Measurements from ENCODE around the gene MED23. TPM values are rescaled to one million over a fixed set of nuclear protein-coding genes. Genes with fewer than 3 reads are reported as not detected.
A peak's percentile ranks its signal among the peaks of the same experiment; 100 is the strongest.

The MED23 gene
- total RNA-seq, 1 experiment from 2014 or later: 18.1 TPM

DNA sequence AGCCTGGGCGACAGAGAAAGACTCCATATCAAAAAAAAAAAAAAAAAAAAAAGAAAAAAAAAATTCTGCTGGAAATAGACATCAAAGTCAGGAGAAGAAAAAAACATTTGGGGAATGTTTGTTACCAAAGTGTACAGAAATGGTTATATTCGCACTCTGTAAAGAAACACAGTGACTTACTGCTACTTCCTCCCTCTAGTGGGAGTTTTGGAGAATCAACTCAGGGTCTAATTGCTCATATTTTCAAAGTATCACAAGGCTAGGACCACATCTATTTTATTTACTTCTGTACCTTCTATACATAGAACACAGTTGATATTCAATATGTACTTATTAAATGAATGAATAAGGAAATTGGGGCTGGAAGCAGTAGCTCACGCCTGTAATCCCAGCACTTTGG lies 30.6 kb downstream of the MED23 start:
- no peak overlapping the region for H3K4me2 ChIP-seq (ENCODE audit: low read length)
- TF ChIP-seq, protein P1, sequence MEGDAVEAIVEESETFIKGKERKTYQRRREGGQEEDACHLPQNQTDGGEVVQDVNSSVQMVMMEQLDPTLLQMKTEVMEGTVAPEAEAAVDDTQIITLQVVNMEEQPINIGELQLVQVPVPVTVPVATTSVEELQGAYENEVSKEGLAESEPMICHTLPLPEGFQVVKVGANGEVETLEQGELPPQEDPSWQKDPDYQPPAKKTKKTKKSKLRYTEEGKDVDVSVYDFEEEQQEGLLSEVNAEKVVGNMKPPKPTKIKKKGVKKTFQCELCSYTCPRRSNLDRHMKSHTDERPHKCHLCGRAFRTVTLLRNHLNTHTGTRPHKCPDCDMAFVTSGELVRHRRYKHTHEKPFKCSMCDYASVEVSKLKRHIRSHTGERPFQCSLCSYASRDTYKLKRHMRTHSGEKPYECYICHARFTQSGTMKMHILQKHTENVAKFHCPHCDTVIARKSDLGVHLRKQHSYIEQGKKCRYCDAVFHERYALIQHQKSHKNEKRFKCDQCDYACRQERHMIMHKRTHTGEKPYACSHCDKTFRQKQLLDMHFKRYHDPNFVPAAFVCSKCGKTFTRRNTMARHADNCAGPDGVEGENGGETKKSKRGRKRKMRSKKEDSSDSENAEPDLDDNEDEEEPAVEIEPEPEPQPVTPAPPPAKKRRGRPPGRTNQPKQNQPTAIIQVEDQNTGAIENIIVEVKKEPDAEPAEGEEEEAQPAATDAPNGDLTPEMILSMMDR (conservative IDR thresholded peaks at IDR 0.05; ENCODE audit: low read depth, low read length): peak; percentile 42; the same call in 1 of the 2 replicates
- TF ChIP-seq EZH2phosphoT487 (IDR thresholded peaks at IDR 0.05; ENCODE audit: borderline replicate concordance, low read length): no peak
- no peak for TF ChIP-seq EZH2 (IDR thresholded peaks at IDR 0.05; ENCODE audit: low read length, unreplicated experiment)
- CTCF ChIA-PET: no interaction called here
- DNase-seq (peak; percentile 4), ATAC-seq (no peak)
- H3K27me3 ChIP-seq (ENCODE audit: low read length): no peaks in the 10 kb centered on the region
- POLR2A ChIA-PET (ENCODE audit: unreplicated experiment): no interaction called here
- BruUV-seq (replicated peaks): no TSS peak
- H3K79me2 ChIP-seq (ENCODE audit: low read length): no peaks in the 10 kb centered on the region
- no peak overlapping the region for H3K4me3 ChIP-seq (ENCODE audit: low read length)
- H3K36me3 ChIP-seq (ENCODE audit: low read depth, low read length): peaks cover 43% of the 10 kb centered on the region
- H4K20me1 ChIP-seq (ENCODE audit: low read length): no peaks in the 10 kb centered on the region
- H3K4me1 ChIP-seq (ENCODE audit: insufficient read depth, low read length): no peaks in the 10 kb centered on the region
- H3K9me3 ChIP-seq (ENCODE audit: low read length): no peaks in the 10 kb centered on the region
- no peaks in the 10 kb centered on the region for H3F3A ChIP-seq (ENCODE audit: low read length, unreplicated experiment)
- no peaks in the 10 kb centered on the region for H3K9me2 ChIP-seq (replicated peaks; ENCODE audit: low read length)
- H2AFZ ChIP-seq (ENCODE audit: low read length): no peak overlapping the region
- intact Hi-C loops (cut with micrococcal nuclease): no loop called here
- no peak overlapping the region for H3K9ac ChIP-seq (ENCODE audit: low read length)
- H3K27ac ChIP-seq (ENCODE audit: low read length): no peak overlapping the region

GRCh38 chr6:131594074-131594473 lies 34.0 kb downstream of the MED23 start:
- ChIA-PET CTCF (no interaction called here), POLR2A (ENCODE audit: unreplicated experiment) (no interaction called here)
- no peaks in the 10 kb centered on the region for H3K9me3 ChIP-seq (ENCODE audit: low read length)
- H3K4me1 ChIP-seq (ENCODE audit: insufficient read depth, low read length): no peaks in the 10 kb centered on the region
- H3K4me2 ChIP-seq (ENCODE audit: low read length): no peak overlapping the region
- peaks cover 46% of the 10 kb centered on the region for H3K36me3 ChIP-seq (ENCODE audit: low read depth, low read length)
- ATAC-seq: no peak
- no peak for DNase-seq
- no peaks in the 10 kb centered on the region for H3F3A ChIP-seq (ENCODE audit: low read length, unreplicated experiment)
- no peak overlapping the region for H3K4me3 ChIP-seq (ENCODE audit: low read length)
- TF ChIP-seq EZH2phosphoT487 (IDR thresholded peaks at IDR 0.05; ENCODE audit: borderline replicate concordance, low read length): no peak
- TF ChIP-seq EZH2 (IDR thresholded peaks at IDR 0.05; ENCODE audit: low read length, unreplicated experiment): no peak
- H2AFZ ChIP-seq (ENCODE audit: low read length): no peak overlapping the region
- H3K27me3 ChIP-seq (ENCODE audit: low read length): no peaks in the 10 kb centered on the region
- no peak overlapping the region for H3K9ac ChIP-seq (ENCODE audit: low read length)
- intact Hi-C loops (cut with micrococcal nuclease): no loop called here
- no peak overlapping the region for H3K27ac ChIP-seq (ENCODE audit: low read length)
- BruUV-seq (replicated peaks): no TSS peak
- no peaks in the 10 kb centered on the region for H3K9me2 ChIP-seq (replicated peaks; ENCODE audit: low read length)
- no peaks in the 10 kb centered on the region for H3K79me2 ChIP-seq (ENCODE audit: low read length)
- no peaks in the 10 kb centered on the region for H4K20me1 ChIP-seq (ENCODE audit: low read length)

DNA sequence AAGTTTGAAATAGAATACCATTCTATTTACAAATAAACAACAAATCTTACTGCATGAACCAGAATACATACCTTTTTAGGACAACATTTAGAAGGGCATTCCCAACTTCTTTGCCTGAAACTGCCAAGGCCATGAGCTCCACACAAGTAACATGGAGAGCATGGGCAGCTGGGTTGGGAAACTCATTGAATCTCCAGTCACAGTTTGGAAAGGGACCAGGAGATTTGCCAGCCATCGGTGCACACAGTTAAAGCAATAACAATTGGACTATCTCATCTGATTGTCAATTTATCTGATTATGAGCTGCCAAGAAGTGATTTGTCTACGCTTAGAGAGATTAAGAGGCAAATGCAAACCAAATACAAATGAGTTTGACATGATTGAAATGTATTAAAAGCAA lies 35.1 kb downstream of the MED23 start:
- TF ChIP-seq EZH2phosphoT487 (IDR thresholded peaks at IDR 0.05; ENCODE audit: borderline replicate concordance, low read length) (no peak), EZH2 (IDR thresholded peaks at IDR 0.05; ENCODE audit: low read length, unreplicated experiment) (no peak)
- TF ChIP-seq, protein P1 (conservative IDR thresholded peaks at IDR 0.05; ENCODE audit: low read depth, low read length): no peak
- H3K4me2 ChIP-seq (ENCODE audit: low read length): no peak overlapping the region
- no peak overlapping the region for H3K9ac ChIP-seq (ENCODE audit: low read length)
- no peaks in the 10 kb centered on the region for H3K9me2 ChIP-seq (replicated peaks; ENCODE audit: low read length)
- no peaks in the 10 kb centered on the region for H3K4me1 ChIP-seq (ENCODE audit: insufficient read depth, low read length)
- no TSS peak for BruUV-seq (replicated peaks)
- no peaks in the 10 kb centered on the region for H3K9me3 ChIP-seq (ENCODE audit: low read length)
- no peak overlapping the region for H3K4me3 ChIP-seq (ENCODE audit: low read length)
- no peaks in the 10 kb centered on the region for H4K20me1 ChIP-seq (ENCODE audit: low read length)
- intact Hi-C loops (cut with micrococcal nuclease): no loop called here
- no peaks in the 10 kb centered on the region for H3F3A ChIP-seq (ENCODE audit: low read length, unreplicated experiment)
- ATAC-seq: no peak
- ChIA-PET CTCF (no interaction called here), POLR2A (ENCODE audit: unreplicated experiment) (no interaction called here)
- no peaks in the 10 kb centered on the region for H3K27me3 ChIP-seq (ENCODE audit: low read length)
- H3K27ac ChIP-seq (ENCODE audit: low read length): no peak overlapping the region
- no peaks in the 10 kb centered on the region for H3K79me2 ChIP-seq (ENCODE audit: low read length)
- H3K36me3 ChIP-seq (ENCODE audit: low read depth, low read length): peaks cover 42% of the 10 kb centered on the region
- H2AFZ ChIP-seq (ENCODE audit: low read length): no peak overlapping the region
- DNase-seq: no peak

Measured in PC-3 (cell line).